Panc1 (cell line): ENCODE results near the gene MAP2K6. TPM values are rescaled to one million over a fixed set of nuclear protein-coding genes. Genes with fewer than 3 reads are reported as not detected.

Experiments used
- ATAC-seq: fragments of 200-7000 bp; cut with Tn5 transposase; 2 replicates; pipeline ENCODE4 v1.9.1; 2020; ENCODE audit warnings: mild to moderate bottlenecking, moderate library complexity
- BruUV-seq: library from RNA; stranded (reverse); fragments of 400-500 nt; replicated peaks from 2 replicates; lab custom pipeline; 2021; lab: Mats Ljungman, UMichigan
- CTCF ChIA-PET: fragments of 300-600 bp; sonication (Branson Sonifier 250); formaldehyde crosslinking; loops from one replicate; lab custom pipeline; 2022; ENCODE audit warnings: antibody characterized with exemption; lab: Charles Lee
- POLR2A ChIA-PET: fragments of 300-600 bp; sonication (Branson Sonifier 250); formaldehyde crosslinking; loops from one replicate; lab custom pipeline; 2022; ENCODE audit warnings: antibody characterized with exemption; lab: Charles Lee
- DNase-seq: peaks from one replicate; pipeline ENCODE4 v3.0.0-alpha.2; 2010; ENCODE audit warnings: low read depth, low spot score
- H3K27ac ChIP-seq: 2 replicates; pipeline ENCODE4 v1.5.1; 2011; ENCODE audit warnings: mild to moderate bottlenecking, low read length, inconsistent platforms
- H3K27me3 ChIP-seq: fragments of 200-500 bp; sonication (Bioruptor generic); 2 replicates; pipeline ENCODE4 v1.6.0; 2014; ENCODE audit warnings: low read length, inconsistent platforms; ENCODE audit not compliant: control insufficient read depth, insufficient read depth
- H3K36me3 ChIP-seq: fragments of 200-500 bp; sonication (Bioruptor generic); 2 replicates; pipeline ENCODE4 v1.5.1; 2014; ENCODE audit warnings: inconsistent platforms, mild to moderate bottlenecking, low read length, moderate library complexity; ENCODE audit not compliant: control insufficient read depth, insufficient read depth
- H3K4me1 ChIP-seq: 2 replicates; pipeline ENCODE4 v1.5.1; 2011; ENCODE audit warnings: inconsistent platforms, mild to moderate bottlenecking, low read length, moderate library complexity; ENCODE audit not compliant: control insufficient read depth, insufficient read depth
- H3K4me3 ChIP-seq, 2 experiments: 2 replicates each; pipeline ENCODE4 v1.5.1; 2011 to 2012; ENCODE audit warnings: low read depth in 2 of 2, low read length in 2 of 2, mild to moderate bottlenecking in 2 of 2, inconsistent platforms in 1 of 2, moderate library complexity in 1 of 2
- H3K9me3 ChIP-seq: fragments of 200-500 bp; sonication (Bioruptor generic); 2 replicates; pipeline ENCODE4 v1.5.1; 2014; ENCODE audit warnings: low read depth, mild to moderate bottlenecking, inconsistent platforms, low read length, moderate library complexity; ENCODE audit not compliant: control insufficient read depth, insufficient read depth
- CTCF ChIP-seq: fragments of 450-650 bp; IDR thresholded peaks from 2 replicates; pipeline ENCODE4 v1.5.1; 2017; ENCODE audit warnings: mild to moderate bottlenecking
- POLR2AphosphoS5 ChIP-seq: IDR thresholded peaks from 2 replicates; pipeline ENCODE4 v1.6.1; 2012; ENCODE audit warnings: mild to moderate bottlenecking, low read depth, low read length, moderate library complexity
- SIN3A ChIP-seq: IDR thresholded peaks from 2 replicates; pipeline ENCODE4 v1.6.1; 2012; ENCODE audit warnings: low read depth, mild to moderate bottlenecking, low read length, moderate library complexity, borderline replicate concordance; ENCODE audit not compliant: insufficient read depth
- TCF7L2 ChIP-seq: IDR thresholded peaks from 2 replicates; pipeline ENCODE4 v1.6.1; 2011; ENCODE audit warnings: mild to moderate bottlenecking, low read depth, low read length, inconsistent platforms
- in situ Hi-C: cut with HindIII; loops from 2 replicates; pipeline ENCODE4 v1.10.0; 2016; ENCODE audit warnings: low sequenced_read_pairs, low pct_unique_long_range_greater_than_20kb
- intact Hi-C: fragments of 100-400 bp; cut with micrococcal nuclease; formaldehyde crosslinking; loops from one replicate; pipeline ENCODE4 v1.10.0; 2022; ENCODE audit not compliant: unreplicated experiment
- total RNA-seq: library from RNA; stranded (reverse); gene quantifications from one replicate; pipeline ENCODE4 v1.2.1, GENCODE V29; 2021; ENCODE audit not compliant: unreplicated experiment
- TF ChIP-seq, protein P1 (sequence below), 2 experiments: IDR thresholded peaks; 2 replicates each; pipeline ENCODE4 v1.6.1; 2011 to 2012; ENCODE audit warnings: low read depth in 2 of 2, control low read depth in 1 of 2, low read length in 1 of 2, mild to moderate bottlenecking in 1 of 2, moderate library complexity in 1 of 2; ENCODE audit not compliant: insufficient read depth in 1 of 2

The MAP2K6 gene
- total RNA-seq, 1 experiment from 2014 or later = 11.8 TPM

DNA sequence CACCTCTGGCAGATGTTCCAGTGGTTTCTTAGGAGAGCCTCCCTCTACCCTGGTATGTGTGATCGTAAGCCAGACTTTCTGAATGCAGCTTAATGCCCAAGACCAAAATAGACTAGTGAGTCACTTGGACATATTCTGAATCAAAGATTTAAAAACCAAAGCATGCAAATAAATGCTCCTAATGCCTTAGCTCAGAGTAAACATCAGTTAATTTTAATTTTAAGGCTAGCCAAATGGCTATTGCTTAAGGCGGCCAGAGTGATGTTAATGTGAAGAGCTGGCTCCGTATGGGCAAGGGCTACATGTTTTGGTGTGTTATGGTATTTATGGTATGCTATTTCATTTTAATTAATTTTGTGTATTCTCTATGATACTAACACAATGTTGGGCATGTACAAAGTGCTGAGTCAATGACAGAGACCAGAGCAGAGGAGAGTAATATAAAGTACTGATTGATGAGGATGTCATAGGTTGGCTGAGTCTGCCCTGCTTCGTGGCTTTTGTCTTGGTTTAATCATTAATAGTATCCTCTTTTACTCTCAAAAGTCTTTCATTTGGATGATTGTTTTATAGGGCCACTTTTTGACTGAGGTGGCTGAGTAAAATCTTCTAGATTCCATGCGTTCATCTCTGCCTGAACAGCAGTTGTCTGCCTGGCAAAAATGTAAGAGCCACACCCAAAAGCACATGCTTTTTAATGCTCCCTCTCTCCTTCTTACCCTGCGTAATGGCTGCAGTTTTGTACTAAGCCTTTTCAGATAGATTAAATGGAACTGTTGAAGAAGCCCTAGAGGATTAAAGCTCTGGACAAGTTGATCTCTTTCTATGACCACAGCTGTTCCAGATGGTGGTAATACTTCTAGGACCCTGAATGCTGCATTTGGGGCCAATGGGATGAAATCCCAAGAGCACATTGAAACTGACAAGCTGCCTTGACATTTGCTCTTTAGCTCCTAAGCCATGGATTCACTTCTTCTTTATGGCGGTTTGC, 59.6 kb downstream of the MAP2K6 start:
- no peaks in the 10 kb centered on the region for H3K9me3 ChIP-seq
- intact Hi-C loops (no loop called here), in situ Hi-C loops (no loop called here)
- POLR2A ChIA-PET = interaction anchor here (0.6 kb wide), 1 partner anchor 976 kb away, joined by 7 read pairs; no protein-coding TSS in a partner anchor
- no peak overlapping the region for H3K27ac ChIP-seq
- CTCF ChIA-PET = no interaction called here
- no peak overlapping the region for H3K4me3 ChIP-seq
- DNase-seq = no peak
- H3K27me3 ChIP-seq = no peaks in the 10 kb centered on the region
- TF ChIP-seq SIN3A = no peak
- TF ChIP-seq TCF7L2 = no peak
- no peaks in the 10 kb centered on the region for H3K4me1 ChIP-seq
- no TSS peak for BruUV-seq
- no peak for ATAC-seq
- no peaks in the 10 kb centered on the region for H3K36me3 ChIP-seq

- TF ChIP-seq SIN3A (no peak), TCF7L2 (no peak), POLR2AphosphoS5 (no peak), CTCF (no peak)
- TF ChIP-seq, protein P1, sequence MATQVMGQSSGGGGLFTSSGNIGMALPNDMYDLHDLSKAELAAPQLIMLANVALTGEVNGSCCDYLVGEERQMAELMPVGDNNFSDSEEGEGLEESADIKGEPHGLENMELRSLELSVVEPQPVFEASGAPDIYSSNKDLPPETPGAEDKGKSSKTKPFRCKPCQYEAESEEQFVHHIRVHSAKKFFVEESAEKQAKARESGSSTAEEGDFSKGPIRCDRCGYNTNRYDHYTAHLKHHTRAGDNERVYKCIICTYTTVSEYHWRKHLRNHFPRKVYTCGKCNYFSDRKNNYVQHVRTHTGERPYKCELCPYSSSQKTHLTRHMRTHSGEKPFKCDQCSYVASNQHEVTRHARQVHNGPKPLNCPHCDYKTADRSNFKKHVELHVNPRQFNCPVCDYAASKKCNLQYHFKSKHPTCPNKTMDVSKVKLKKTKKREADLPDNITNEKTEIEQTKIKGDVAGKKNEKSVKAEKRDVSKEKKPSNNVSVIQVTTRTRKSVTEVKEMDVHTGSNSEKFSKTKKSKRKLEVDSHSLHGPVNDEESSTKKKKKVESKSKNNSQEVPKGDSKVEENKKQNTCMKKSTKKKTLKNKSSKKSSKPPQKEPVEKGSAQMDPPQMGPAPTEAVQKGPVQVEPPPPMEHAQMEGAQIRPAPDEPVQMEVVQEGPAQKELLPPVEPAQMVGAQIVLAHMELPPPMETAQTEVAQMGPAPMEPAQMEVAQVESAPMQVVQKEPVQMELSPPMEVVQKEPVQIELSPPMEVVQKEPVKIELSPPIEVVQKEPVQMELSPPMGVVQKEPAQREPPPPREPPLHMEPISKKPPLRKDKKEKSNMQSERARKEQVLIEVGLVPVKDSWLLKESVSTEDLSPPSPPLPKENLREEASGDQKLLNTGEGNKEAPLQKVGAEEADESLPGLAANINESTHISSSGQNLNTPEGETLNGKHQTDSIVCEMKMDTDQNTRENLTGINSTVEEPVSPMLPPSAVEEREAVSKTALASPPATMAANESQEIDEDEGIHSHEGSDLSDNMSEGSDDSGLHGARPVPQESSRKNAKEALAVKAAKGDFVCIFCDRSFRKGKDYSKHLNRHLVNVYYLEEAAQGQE (IDR thresholded peaks at IDR 0.05; ENCODE audit: insufficient read depth in 1 of 2, low read depth in 2 of 2, low read length in 1 of 2) = no peak
- Histone ChIP-seq H3K4me3 (no peak overlapping the region), H3K4me1 (no peaks in the 10 kb centered on the region), H3K36me3 (no peaks in the 10 kb centered on the region), H3K9me3 (no peaks in the 10 kb centered on the region), H3K27me3 (no peaks in the 10 kb centered on the region), H3K27ac (no peak overlapping the region)
- DNase-seq = no peak
- BruUV-seq = no TSS peak
- in situ Hi-C loops (no loop called here), intact Hi-C loops (no loop called here)
- ATAC-seq = no peak
- POLR2A ChIA-PET = no interaction called here
- CTCF ChIA-PET = no interaction called here
These were observed 62.9 kb downstream of the MAP2K6 start for GRCh38 chr17:69477204-69477902.
